Epithelial cell of esophagus (primary cell): ENCODE data around the gene RRP12.
"Not testable (repeated sequence)": the region's sequence is repeated elsewhere in the genome, so short reads cannot be mapped to it uniquely, and the experiment has no call there.

Source experiments
- DNase-seq: peaks from one replicate; pipeline ENCODE4 v3.0.0; 2010; ENCODE audit warnings: low read depth
- H3K4me3 ChIP-seq: 2 replicates; pipeline ENCODE4 v1.5.1; 2011; ENCODE audit warnings: mild to moderate bottlenecking, low read length, control low read depth
- CTCF ChIP-seq: IDR thresholded peaks from 2 replicates; pipeline ENCODE4 v1.5.1; 2011; ENCODE audit warnings: low read depth, mild to moderate bottlenecking, low read length, control low read depth, inconsistent platforms; ENCODE audit not compliant: insufficient read depth; ENCODE audit errors: missing control alignments

The RRP12 gene

GRCh38 chr10:97426776-97427570 lies 25.8 kb upstream of the RRP12 start:
- H3K4me3 ChIP-seq = peak overlapping the region; percentile 96
- TF ChIP-seq CTCF = no peak
- DNase-seq = peak; percentile 24

- peak; percentile 96 for DNase-seq
- H3K4me3 ChIP-seq = peak within 1 kb of the TSS; percentile 96
- peak; percentile 54 for TF ChIP-seq CTCF
These were observed 25.0 kb upstream of the RRP12 start, which contains the start of gene PGAM1 for GRCh38 chr10:97425964-97426775. Gene PGAM1 (plus strand): TSS chr10:97426191. CDS start chr10:97426308, 117 bp downstream.

GRCh38 chr10:97423757-97424098 lies 22.6 kb upstream of the RRP12 start:
- not testable (repeated sequence) for DNase-seq, H3K4me3 ChIP-seq

GRCh38 chr10:97416565-97416964 lies 15.4 kb upstream of the RRP12 start:
- H3K4me3 ChIP-seq = no peak overlapping the region
- TF ChIP-seq CTCF = no peak
- no peak for DNase-seq

GRCh38 chr10:97412891-97413304 lies 11.8 kb upstream of the RRP12 start:
- DNase-seq = peak; percentile 99
- H3K4me3 ChIP-seq = no peak overlapping the region
- no peak for TF ChIP-seq CTCF

- peak; percentile 28 for DNase-seq
- TF ChIP-seq CTCF = no peak
- no peak overlapping the region for H3K4me3 ChIP-seq
These were observed 10.3 kb upstream of the RRP12 start for GRCh38 chr10:97411406-97411805.

- no peak for TF ChIP-seq CTCF
- DNase-seq = peak; percentile 83
- no peak overlapping the region for H3K4me3 ChIP-seq
These were observed 7.4 kb upstream of the RRP12 start for GRCh38 chr10:97408496-97408992.
